GM12878 (cell line): ENCODE data around the gene ADAMTSL3. TPM values are rescaled to one million over a fixed set of nuclear protein-coding genes. Genes with fewer than 3 reads are reported as not detected.

Source experiments
- ATAC-seq: fragments of 200-7000 bp; cut with Tn5 transposase; 3 replicates; pipeline ENCODE4 v1.9.1; 2020; ENCODE audit warnings: mild to moderate bottlenecking, moderate library complexity
- BruUV-seq: library from RNA; stranded (reverse); fragments of 400-500 nt; replicated peaks from 2 replicates; lab custom pipeline; 2021; lab: Mats Ljungman, UMichigan
- CTCF ChIA-PET: fragments of 300-600 bp; sonication (Branson Sonifier 250); formaldehyde crosslinking; extraction: SDS; loops from one replicate; lab custom pipeline; 2021; ENCODE audit warnings: inconsistent platforms; lab: Yijun Ruan, JAX
- POLR2A ChIA-PET: fragments of 350-600 bp; formaldehyde crosslinking; extraction: SDS; loops from one replicate; lab custom pipeline; 2021; ENCODE audit warnings: inconsistent platforms; lab: Charles Lee
- RAD21 ChIA-PET: fragments of 300-600 bp; sonication (Branson Sonifier 250); formaldehyde crosslinking; loops from one replicate; lab custom pipeline; 2023; ENCODE audit warnings: antibody characterized with exemption; ENCODE audit not compliant: unreplicated experiment; lab: Charles Lee
- SMC1A ChIA-PET: fragments of 300-600 bp; sonication (Branson Sonifier 250); formaldehyde crosslinking; loops from one replicate; lab custom pipeline; 2023; ENCODE audit not compliant: unreplicated experiment, uncharacterized antibody; lab: Charles Lee
- DNase-seq: peaks from one replicate; pipeline ENCODE4 v3.0.0-alpha.2; 2011; ENCODE audit warnings: low read depth, low spot score
- FAIRE-seq: peaks from 3 replicates; lab custom pipeline; 2011; peaks lifted over from hg19 to GRCh38; lab: Jason Lieb, UNC
- H2AFZ ChIP-seq: 2 replicates; pipeline ENCODE4 v1.6.0; 2011; ENCODE audit warnings: low read depth, low read length, control low read depth; ENCODE audit not compliant: control insufficient read depth
- H3K27ac ChIP-seq: 2 replicates; pipeline ENCODE4 v1.5.1; 2011; ENCODE audit warnings: control low read depth; ENCODE audit not compliant: control insufficient read depth, insufficient read depth
- H3K27me3 ChIP-seq, 2 experiments: replicated peaks in 1 of 2; 2 replicates each; pipeline versions ENCODE4 v1.6.0 to v1.6.1; 2011; ENCODE audit warnings: low read length in 1 of 2; ENCODE audit not compliant: control insufficient read depth in 2 of 2, insufficient read depth in 2 of 2
- H3K36me3 ChIP-seq, 2 experiments: 2 replicates each; pipeline ENCODE4 v1.5.1; 2011; ENCODE audit warnings: low read length in 1 of 2; ENCODE audit not compliant: control insufficient read depth in 2 of 2, insufficient read depth in 2 of 2
- H3K4me1 ChIP-seq: 2 replicates; pipeline ENCODE4 v1.6.1; 2011; ENCODE audit warnings: mild to moderate bottlenecking, low read length, moderate library complexity, mixed read lengths; ENCODE audit not compliant: control insufficient read depth, insufficient read depth
- H3K4me2 ChIP-seq: 2 replicates; pipeline ENCODE4 v1.6.0; 2011; ENCODE audit warnings: control low read depth; ENCODE audit not compliant: control insufficient read depth, insufficient read depth
- H3K4me3 ChIP-seq: fragments of 200-600 bp; sonication (generic); 2 replicates; pipeline ENCODE4 v1.5.1; 2016
- H3K79me2 ChIP-seq: 2 replicates; pipeline ENCODE4 v1.6.0; 2011; ENCODE audit warnings: low read length; ENCODE audit not compliant: control insufficient read depth, insufficient read depth
- H3K9ac ChIP-seq: 2 replicates; pipeline ENCODE4 v1.8.0; 2011; ENCODE audit warnings: low read length, control low read depth, mixed read lengths; ENCODE audit not compliant: control insufficient read depth, insufficient read depth
- H3K9me3 ChIP-seq: replicated peaks from 3 replicates; pipeline ENCODE4 v1.5.1; 2011; ENCODE audit warnings: mild to moderate bottlenecking, low read length; ENCODE audit not compliant: control insufficient read depth, insufficient read depth
- H4K20me1 ChIP-seq: 2 replicates; pipeline ENCODE4 v1.6.0; 2011; ENCODE audit not compliant: control insufficient read depth, insufficient read depth
- ASH2L ChIP-seq: fragments of 300-600, 200-600 bp; sonication (generic); IDR thresholded peaks from 2 replicates; pipeline ENCODE4 v1.6.1; 2017; ENCODE audit warnings: low read depth, mild to moderate bottlenecking, borderline replicate concordance
- BCLAF1 ChIP-seq: fragments of 450-650 bp; IDR thresholded peaks from 2 replicates; pipeline ENCODE4 v1.6.1; 2017; ENCODE audit warnings: antibody characterized with exemption, mild to moderate bottlenecking, moderate library complexity
- KDM1A ChIP-seq: fragments of 200-600 bp; sonication (generic); IDR thresholded peaks from 2 replicates; pipeline ENCODE4 v1.6.1; 2016; ENCODE audit warnings: borderline replicate concordance
- KLF5 ChIP-seq: fragments of 450-650 bp; IDR thresholded peaks from 2 replicates; pipeline ENCODE4 v1.6.1; 2014; ENCODE audit warnings: mild to moderate bottlenecking; ENCODE audit not compliant: partially characterized antibody
- MEF2B ChIP-seq: fragments of 450-650 bp; IDR thresholded peaks from 2 replicates; pipeline ENCODE4 v1.6.1; 2018; ENCODE audit warnings: mild to moderate bottlenecking, moderate library complexity; ENCODE audit not compliant: partially characterized antibody, poor library complexity, severe bottlenecking
- MXI1 ChIP-seq: fragments of 150-350 bp; IDR thresholded peaks from 2 replicates; pipeline ENCODE4 v1.6.1; 2011; ENCODE audit warnings: low read depth, mild to moderate bottlenecking, inconsistent platforms, low read length, improper control_type of control experiment
- PBX3 ChIP-seq: IDR thresholded peaks from 2 replicates; pipeline ENCODE4 v1.6.1; 2011; ENCODE audit warnings: mild to moderate bottlenecking, low read depth, low read length, moderate library complexity; ENCODE audit not compliant: insufficient replicate concordance
- POLR2AphosphoS2 ChIP-seq: IDR thresholded peaks from 2 replicates; pipeline ENCODE4 v1.6.1; 2011; ENCODE audit warnings: low read depth, mild to moderate bottlenecking, low read length, improper control_type of control experiment, moderate library complexity
- RAD21 ChIP-seq: IDR thresholded peaks from 2 replicates; pipeline ENCODE4 v1.6.1; 2011; ENCODE audit warnings: mild to moderate bottlenecking, low read depth, low read length, moderate library complexity; ENCODE audit not compliant: insufficient read depth
- RFX5 ChIP-seq: IDR thresholded peaks from 2 replicates; pipeline ENCODE4 v1.6.1; 2011; ENCODE audit warnings: low read depth, low read length, improper control_type of control experiment
- SPI1 ChIP-seq: IDR thresholded peaks from 2 replicates; pipeline ENCODE4 v1.6.1; 2011; ENCODE audit warnings: low read depth, mild to moderate bottlenecking, low read length, moderate library complexity, borderline replicate concordance; ENCODE audit not compliant: insufficient read depth
- SUPT20H ChIP-seq: IDR thresholded peaks from 2 replicates; pipeline ENCODE4 v1.6.1; 2011; ENCODE audit warnings: low read depth, mild to moderate bottlenecking, low read length, moderate library complexity, borderline replicate concordance; ENCODE audit not compliant: control insufficient read depth
- TCF3 ChIP-seq: IDR thresholded peaks from 2 replicates; pipeline ENCODE4 v1.6.1; 2012; ENCODE audit warnings: low read depth, mild to moderate bottlenecking, low read length, borderline replicate concordance; ENCODE audit not compliant: insufficient read depth
- WGBS: methylation state at CpG from one replicate; pipeline ENCODE4 v1.1.6; 2016; ENCODE audit warnings: low lambda C conversion rate; ENCODE audit not compliant: insufficient replicate concordance, insufficient coverage; ENCODE audit errors: missing lambda C conversion rate; 5-methylcytosine and 5-hydroxymethylcytosine counted together
- in situ Hi-C: fragments of 300-500 bp; cut with MboI; formaldehyde crosslinking; loops from 9 replicates; pipeline ENCODE4 v1.14.3; 2018; ENCODE audit warnings: mixed read lengths
- intact Hi-C: fragments of 100-400 bp; cut with micrococcal nuclease; formaldehyde crosslinking; loops from one replicate; pipeline ENCODE4 v1.14.2; 2022; ENCODE audit not compliant: unreplicated experiment
- polyA plus RNA-seq, 11 experiments: library from polyadenylated mRNA; depleted of rRNA in 4 of 11; unstranded in 6 of 11; stranded (reverse) in 5 of 11; fragments of >200 nt; fragmentation: Nextera tagmentation in 4 of 11; fragmentation: Illumina TruSeq in 1 of 11; extraction: Ambion mirVana in 4 of 11; extraction: Trizol in 1 of 11; gene quantifications; 1 replicate in 1 of 11; 2 replicates in 10 of 11; pipeline versions ENCODE4 v1.2.1 to v1.2.3, GENCODE V29; 2011 to 2016; ENCODE audit warnings: inconsistent platforms in 2 of 11, missing spikeins in 2 of 11, low read depth in 1 of 11
- total RNA-seq, 4 experiments: library from RNA; depleted of rRNA in 3 of 4; stranded (reverse); fragments of >200 nt in 3 of 4; fragmentation: Illumina TruSeq in 1 of 4; extraction: Trizol in 1 of 4; gene quantifications; 2 replicates each; pipeline versions ENCODE4 v1.2.1 to v1.2.3, GENCODE V29; 2013 to 2021
- TF ChIP-seq, protein P1 (sequence below): fragments of 450-650 bp; IDR thresholded peaks from 2 replicates; pipeline ENCODE4 v1.6.1; 2016; ENCODE audit warnings: mild to moderate bottlenecking

The ADAMTSL3 gene
- total and polyA plus RNA-seq, 10 of the 15 experiments (the other 5 are each of a cell fraction or from before 2014, with no cell fraction given), result 0.01 to 0.28 (median 0.13) TPM

DNA sequence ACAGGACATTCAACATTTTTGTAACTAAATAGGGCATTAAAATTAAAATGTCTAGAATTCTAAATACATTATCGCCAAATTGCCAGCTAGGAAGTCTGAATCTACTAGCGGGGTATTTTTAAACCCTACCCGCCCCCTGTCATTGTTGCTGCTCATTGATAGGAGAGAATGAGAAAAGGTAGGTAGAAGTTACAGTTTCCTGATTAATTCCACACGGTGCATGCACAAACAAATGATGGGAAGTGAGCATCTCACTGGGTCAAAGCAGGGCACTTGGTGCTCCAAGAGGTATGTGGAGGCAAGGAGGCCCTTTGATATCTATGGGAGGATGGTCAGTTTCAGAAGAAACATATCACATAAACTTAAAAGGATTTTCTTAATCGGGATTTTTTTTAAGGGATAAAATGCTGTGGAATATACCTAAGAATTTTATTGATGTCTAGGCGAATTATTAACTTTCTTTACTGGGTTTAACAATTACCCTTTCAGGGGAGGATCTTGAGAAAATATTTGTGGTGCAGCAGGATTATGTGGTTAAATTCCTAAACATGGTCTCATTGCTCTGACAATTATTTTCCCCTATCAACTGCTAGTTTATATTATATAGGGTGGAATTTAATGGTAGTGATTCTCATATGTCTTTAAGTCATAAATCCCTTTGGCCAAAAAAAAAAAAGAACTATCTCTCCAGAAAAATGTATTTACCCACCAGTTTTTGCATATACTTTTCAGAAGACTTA, 345.6 kb downstream of the ADAMTSL3 start:
- no peak overlapping the region for H3K4me2 ChIP-seq
- SMC1A ChIA-PET, result interaction anchor here (1.1 kb wide), 1 partner anchor 17 kb away, joined by 3 read pairs; no protein-coding TSS in a partner anchor
- intact Hi-C loops (loop anchor here (10.0 kb wide), 1 partner anchor 265 kb away; no protein-coding TSS in a partner anchor), in situ Hi-C loops (no loop called here)
- no peak overlapping the region for H3K4me3 ChIP-seq
- CTCF ChIA-PET, result interaction anchor here (0.8 kb wide), 1 partner anchor 68 kb away, joined by 3 read pairs; no protein-coding TSS in a partner anchor
- no peak overlapping the region for H2AFZ ChIP-seq
- no peaks in the 10 kb centered on the region for H3K27me3 ChIP-seq
- no peaks in the 10 kb centered on the region for H3K36me3 ChIP-seq
- H3K9me3 ChIP-seq, result no peaks in the 10 kb centered on the region
- POLR2A ChIA-PET, result no interaction called here
- WGBS, result 58% methylated on average over 6 of the region's 6 CpGs
- H4K20me1 ChIP-seq, result no peaks in the 10 kb centered on the region
- ATAC-seq (no peak), FAIRE-seq (no peak), DNase-seq (no peak)
- H3K27ac ChIP-seq, result no peak overlapping the region
- RAD21 ChIA-PET, result no interaction called here
- TF ChIP-seq, protein P1, sequence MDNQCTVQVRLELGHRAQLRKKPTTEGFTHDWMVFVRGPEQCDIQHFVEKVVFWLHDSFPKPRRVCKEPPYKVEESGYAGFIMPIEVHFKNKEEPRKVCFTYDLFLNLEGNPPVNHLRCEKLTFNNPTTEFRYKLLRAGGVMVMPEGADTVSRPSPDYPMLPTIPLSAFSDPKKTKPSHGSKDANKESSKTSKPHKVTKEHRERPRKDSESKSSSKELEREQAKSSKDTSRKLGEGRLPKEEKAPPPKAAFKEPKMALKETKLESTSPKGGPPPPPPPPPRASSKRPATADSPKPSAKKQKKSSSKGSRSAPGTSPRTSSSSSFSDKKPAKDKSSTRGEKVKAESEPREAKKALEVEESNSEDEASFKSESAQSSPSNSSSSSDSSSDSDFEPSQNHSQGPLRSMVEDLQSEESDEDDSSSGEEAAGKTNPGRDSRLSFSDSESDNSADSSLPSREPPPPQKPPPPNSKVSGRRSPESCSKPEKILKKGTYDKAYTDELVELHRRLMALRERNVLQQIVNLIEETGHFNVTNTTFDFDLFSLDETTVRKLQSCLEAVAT, result no peak
- TF ChIP-seq BCLAF1, result no peak
- no peak for TF ChIP-seq KDM1A
- no peak for TF ChIP-seq RAD21
- TF ChIP-seq RFX5, result no peak
- no peak for TF ChIP-seq SPI1
- TF ChIP-seq MEF2B, result no peak
- TF ChIP-seq MXI1, result no peak
- no peak for TF ChIP-seq POLR2AphosphoS2
- TF ChIP-seq KLF5, result no peak
- TF ChIP-seq TCF3, result no peak
- no peak for TF ChIP-seq ASH2L
- no peak for TF ChIP-seq SUPT20H
- TF ChIP-seq PBX3, result no peak
- no peak overlapping the region for H3K9ac ChIP-seq
- H3K79me2 ChIP-seq, result no peaks in the 10 kb centered on the region
- H3K4me1 ChIP-seq, result no peaks in the 10 kb centered on the region
- BruUV-seq, result no TSS peak
